NCI-H128 (cell line): Measurements from ENCODE around the gene NETO2.
A peak's percentile ranks its signal among the peaks of the same experiment; 100 is the strongest.

Source experiments
- DNase-seq: peaks from one replicate; lab custom pipeline; 2025; ENCODE audit not compliant: unreplicated experiment; lab: John Stamatoyannopoulos, UW

The NETO2 gene

DNA sequence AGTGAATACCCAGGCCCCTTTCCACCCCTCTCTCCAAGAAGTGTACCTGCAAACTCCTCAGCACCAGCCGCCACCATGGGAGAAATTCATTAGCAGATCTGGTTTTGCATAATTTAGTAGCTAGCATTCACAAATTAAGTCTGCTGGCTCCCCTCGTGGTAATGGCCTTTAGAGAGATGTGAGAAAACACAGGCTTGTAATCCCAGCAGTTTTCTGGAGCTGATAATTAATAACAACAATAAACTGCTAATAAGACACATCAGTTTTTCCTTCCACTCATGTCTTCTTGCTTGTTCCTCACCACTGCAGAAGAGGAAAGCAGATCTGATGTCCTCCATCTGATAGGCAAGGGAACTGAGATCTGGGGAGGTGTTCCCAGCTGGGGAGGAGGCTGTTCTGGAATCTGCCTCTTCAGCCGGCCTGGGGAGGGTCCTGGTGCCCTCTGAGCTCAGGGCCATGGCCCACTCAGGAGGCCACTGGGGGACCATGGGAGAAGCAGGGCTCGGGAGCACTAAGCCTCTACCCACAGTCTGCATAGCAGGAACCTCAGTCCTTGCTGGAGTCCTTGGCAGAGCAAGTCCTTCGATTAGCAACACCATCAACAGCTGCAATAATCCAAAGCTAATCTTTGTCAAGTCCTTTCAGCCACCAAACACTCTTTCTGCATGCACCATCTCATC lies 96.1 kb downstream of the NETO2 start:
- no peak for DNase-seq

DNA sequence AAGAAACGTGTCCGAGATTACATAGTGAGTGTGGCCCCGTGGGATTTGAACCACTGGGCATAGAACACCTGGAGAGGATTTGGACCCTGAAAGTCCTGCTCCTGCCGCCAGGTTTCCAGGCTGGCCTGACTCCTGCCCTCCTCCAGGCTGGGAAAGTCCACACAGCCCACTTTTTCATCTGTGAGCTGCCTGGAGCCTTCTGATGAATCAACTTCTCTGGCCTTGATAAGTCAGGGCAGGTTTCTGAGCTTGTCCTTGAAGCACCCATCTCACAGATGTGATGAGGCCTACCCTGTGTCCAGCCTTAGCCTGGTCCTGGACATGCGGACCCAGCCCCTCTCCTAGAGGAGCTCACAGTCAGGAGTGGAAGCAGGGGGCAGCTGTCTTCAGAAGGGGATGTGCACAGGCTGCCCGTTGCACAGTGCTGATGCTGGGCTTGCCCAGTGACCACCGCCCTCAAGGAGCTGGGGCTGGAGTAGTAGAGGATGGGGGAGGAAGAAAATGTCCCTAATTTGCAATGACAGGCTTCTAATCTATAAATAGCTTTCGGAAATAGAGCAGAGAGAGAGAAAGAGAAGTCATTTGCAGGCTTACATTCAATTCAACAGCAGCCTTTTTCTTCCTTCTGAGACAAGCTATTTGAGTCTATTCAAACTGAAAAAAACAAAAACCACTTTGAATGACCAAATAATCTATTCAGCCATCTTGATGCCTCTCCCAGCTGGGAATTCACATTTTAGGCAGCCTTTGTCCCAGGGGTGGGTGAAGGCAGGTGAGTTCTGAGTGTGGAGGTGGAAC lies 96.8 kb downstream of the NETO2 start:
- no peak for DNase-seq

DNA sequence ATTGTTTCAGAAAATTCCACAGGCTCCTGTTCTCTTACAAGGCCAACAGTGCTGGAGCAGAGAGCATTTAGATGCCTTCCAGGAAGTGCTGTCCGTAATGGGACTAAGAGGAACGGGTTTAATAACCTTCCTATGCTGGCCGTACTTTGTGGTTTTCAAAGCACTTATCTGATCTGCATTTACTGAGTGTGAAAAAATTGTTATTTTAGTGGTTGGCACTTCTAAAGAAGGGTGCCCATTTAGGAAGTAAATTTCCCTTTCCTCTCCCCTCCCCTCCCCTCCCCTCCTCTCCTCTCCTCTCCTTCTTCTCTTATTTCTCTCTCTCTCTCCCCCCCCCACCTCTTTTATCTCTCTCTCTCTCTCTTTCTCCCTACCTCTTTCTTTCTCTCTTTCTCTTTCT lies 98.3 kb downstream of the NETO2 start:
- DNase-seq: no peak

DNA sequence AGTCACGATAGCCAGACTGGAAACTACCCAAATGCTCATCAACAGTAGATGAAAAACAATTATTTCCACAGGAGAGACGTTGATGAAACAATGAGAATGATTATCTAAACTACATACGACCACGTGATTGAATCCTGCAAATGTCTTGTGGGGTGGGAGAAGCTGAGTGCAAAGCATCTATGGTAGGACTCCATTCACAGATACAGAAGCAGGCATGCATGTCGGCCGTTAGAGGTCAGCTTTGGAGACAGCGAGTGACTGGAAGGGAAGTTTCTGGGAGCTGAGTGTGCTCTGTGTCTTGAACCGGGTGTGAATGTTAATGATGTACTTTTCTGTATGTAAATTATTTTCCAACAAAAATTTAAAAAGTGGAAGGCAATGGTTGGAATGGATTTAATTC lies 98.7 kb downstream of the NETO2 start:
- no peak for DNase-seq

DNA sequence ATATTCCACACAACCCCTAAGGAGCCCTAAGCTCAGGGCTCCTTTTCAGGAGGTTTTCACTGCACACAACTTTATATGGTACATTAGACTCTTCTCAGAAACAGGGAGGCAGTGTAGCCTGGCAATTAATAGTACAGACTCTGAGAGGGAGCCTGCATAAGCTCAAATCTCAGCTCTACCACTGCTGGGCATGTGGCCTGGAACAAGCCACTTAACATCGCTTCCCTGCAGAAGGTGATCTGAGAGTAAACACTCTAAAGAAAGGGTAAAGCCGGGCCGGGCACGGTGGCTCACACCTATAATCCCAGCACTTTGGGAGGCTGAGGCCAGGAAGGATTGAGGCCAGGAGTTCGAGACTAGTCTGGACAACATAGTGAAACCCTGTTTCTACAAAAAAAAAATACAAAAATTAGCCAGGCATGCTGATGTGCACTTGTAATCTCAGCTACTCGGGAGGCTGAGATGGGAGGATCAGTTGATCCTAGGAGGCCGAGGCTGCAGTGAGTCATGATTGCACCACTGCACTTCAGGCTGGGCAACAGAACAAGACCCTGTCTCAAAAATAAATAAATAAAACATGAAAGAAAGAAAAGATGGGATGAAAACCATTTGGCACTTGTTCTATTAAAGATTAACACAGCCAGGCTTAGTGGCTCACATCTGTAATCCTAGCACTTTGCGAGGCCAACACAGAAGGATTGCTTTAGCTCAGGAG lies 99.6 kb downstream of the NETO2 start:
- no peak for DNase-seq

DNA sequence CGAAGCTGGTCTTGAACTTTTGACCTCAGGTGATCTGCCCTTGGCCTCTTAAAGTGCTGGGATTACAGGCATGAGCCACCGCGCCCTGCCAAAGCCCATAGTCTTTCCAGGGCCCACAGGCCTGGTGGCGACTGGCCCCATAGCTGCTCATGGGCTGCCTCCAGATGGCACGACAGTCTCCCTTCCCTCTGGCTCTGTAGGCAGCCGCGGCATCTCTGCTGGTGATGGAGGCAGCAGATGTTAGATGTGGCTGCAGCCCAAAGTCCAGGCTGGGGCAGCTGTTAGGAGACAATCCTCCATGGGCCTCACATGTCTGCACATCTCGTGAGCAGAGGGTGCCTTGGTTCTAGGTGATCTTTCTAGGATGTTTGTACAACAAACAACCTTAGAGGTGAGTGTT lies 100.5 kb downstream of the NETO2 start:
- DNase-seq: no peak

DNA sequence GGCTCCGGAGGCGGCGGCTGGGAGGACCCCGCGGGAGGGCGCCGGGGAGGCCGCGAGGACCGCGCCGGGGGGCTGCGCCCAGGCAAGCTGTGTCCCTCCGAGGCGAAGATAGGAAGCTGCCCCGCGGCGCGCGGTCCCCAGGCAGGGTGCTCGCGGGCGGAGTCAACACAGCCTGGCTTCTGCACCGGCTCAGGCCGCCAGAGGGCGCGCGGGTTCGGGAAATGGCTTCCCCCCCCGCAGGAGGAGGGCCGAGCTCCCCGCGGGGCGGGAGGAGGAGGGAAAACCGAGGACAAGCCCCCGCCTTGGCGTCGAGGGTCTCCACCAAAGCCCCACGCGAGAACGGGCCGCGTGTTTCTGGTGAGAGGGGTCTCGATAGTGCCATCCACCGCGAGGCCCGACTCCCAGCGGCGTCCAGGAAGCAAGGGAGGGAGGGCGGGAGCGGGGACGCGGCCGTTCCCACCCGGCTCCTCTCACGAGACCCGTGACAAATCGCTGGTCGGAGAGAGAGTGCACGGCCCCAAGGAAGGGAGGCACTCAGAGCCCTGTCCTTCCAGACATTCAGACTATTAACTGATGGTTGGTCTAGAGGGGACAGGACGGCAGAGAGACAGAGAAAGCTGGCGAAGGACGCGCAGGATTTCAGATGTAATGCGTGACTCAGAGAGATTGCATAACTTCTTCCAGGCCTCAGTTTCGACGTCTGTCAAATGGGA lies 105.8 kb downstream of the NETO2 start:
- peak; percentile 3 for DNase-seq

DNA sequence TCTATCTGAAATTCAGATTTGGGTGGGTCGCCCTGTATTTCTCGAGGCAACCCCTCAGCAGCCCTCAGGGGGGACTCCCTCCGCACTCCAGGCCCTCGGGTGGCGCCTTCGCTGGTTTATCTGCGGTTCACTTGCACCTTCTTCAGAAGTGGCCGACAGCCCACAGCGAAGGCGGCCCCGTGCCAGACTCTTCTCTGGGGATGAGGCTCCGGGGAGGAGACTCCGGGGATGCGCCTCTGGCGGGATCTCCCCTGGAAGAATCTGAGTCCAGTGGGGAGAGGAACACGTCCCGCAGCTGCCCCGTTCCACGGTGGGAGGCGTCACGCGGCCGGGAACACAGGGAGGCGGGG lies 106.4 kb downstream of the NETO2 start:
- no peak for DNase-seq

DNA sequence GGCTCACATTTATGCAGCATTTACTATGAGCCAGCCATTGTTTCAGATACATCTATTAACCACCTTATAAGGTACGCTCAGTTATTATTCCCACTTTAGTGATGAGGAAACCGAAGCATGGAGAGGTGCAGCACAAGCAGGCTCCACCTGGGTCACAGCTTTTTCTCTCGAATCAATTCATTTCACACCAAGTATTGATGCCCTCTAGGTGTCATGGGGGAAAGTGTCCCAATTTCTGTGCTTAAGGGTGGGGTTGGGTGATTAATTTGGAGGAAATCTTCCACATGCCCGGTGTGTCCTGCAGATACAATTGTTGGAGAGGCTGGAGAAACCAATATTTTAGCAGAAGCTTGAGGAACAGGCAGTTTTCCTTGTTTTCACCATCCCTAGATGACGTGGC lies 107.5 kb downstream of the NETO2 start:
- DNase-seq: no peak

DNA sequence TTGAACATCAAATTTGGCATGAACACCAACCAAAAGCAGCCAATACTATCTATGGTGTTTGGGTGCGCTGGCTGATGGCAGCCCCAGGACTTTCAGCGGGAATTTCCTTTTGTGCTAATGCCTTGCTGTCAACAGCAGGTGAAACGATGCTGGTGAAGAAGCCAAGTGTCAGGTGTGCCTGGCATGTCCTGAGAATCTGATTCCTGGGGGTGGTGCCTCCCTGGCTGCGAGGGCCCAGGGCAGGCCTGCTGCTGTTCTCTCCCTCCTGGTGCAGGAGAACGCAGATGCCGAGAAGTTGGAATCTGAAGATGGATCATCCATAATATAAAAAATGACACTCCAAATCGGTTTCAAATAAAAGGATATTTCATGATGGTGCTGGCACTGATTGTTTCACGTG lies 108.3 kb downstream of the NETO2 start:
- DNase-seq: no peak

DNA sequence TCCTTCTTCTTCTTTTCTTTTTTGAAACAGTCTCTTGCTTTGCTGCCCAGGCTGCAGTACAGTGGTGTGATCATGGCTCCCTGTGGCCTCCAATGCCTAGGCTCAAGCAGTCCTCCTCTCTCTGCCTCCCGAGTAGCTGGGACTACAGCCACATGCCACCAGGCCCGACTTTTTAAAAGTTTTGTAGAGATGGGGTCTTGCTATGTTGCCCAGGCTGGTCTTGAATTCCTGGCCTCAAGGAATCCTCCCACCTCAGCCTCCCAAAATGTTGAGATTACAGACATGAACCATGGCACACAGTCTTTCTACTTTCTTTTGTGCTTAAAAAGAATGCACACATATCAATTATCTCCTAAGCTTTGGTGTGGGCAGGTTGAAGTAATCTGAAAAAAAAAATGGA lies 109.3 kb downstream of the NETO2 start:
- no peak for DNase-seq

DNA sequence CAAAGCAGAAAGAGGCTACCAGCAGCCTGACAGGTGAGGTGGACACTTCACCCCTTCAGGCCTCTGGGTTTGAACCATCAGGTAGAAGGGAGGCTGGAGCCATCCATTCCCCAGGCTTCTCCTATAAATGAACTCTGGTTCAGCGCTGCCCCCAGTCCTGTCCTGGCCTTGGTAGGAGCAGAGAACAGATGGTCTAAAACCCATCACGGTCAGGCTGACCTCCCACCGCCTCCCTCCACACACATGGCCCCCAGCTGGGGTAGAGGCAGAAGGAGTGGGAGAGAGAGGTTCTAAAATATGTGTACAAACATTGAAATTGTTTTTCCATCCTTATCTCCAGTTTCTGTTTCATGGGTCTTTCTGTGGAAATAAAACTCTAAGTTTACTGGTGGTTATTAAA lies 110.6 kb downstream of the NETO2 start:
- no peak for DNase-seq

DNA sequence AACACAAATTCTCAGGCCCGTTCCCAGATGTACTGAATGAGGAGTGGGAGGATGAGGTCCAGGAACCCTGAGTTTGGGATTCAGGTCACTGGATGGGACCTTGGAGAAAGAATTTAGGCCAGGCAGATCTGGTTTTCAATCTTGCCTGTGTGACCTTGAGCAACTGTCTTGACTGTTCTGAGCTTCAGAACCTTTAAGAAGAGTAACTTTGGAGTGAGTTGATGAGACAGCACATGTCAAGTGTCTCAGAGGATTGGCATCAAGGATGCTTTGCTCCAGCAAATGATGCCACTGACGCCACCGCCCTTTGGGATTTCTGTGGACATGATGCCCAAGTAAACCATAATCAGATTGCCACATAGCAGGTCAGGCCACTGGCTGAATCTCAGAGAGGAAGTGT lies 114.0 kb downstream of the NETO2 start:
- DNase-seq: no peak

DNA sequence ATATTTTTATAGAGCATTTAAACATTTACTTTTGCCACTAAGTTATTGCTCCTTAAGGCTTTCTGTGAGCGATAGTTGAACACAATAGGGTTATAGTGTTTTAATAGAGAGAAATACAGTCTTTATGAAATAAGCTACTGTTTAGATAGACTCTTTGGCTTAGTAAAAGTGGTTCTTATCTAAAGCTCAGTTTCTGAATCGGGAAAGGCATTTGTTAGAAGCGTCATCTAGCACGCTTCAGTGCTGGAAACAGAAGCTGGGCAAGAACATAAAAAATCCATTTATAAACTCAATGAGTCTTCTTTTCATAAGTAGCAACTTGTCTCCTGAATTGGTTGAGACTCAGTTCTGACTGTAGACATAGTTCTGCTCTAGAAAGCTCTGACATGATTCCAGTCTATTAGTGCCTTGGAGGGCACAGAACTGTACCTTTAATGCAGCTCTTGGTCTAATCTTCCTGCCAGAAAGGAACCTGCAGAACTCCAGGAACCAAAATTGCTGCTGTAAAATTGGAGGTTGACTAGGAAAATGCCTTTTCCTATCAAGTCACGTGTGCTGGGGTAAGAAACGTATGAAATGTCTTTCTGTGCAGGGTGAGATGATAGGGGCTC lies 114.9 kb downstream of the NETO2 start:
- DNase-seq: no peak
